Measurements from ENCODE around the gene THSD1. TPM values are rescaled to one million over a fixed set of nuclear protein-coding genes. Genes with fewer than 3 reads are reported as not detected.
"Not testable (repeated sequence)": the region's sequence is repeated elsewhere in the genome, so short reads cannot be mapped to it uniquely, and the experiment has no call there.

Gene THSD1
- total RNA-seq, 5 donors from 2014 or later (not counting 1 experiment from before 2014, with no cell fraction given), result 0.26 to 0.63 (median 0.47) TPM

GRCh38 chr13:52374873-52375411, 31.0 kb downstream of the THSD1 start:
- H3K36me3 ChIP-seq (ENCODE audit: control insufficient read depth in 2 of 2, extremely low read depth in 1 of 2, insufficient read depth in 1 of 2, low read length in 1 of 2), result peaks cover 0 to 7% of the 10 kb centered on the region in 2 donors
- CTCF ChIA-PET, result interaction anchor here in 1 of 2 donors (1.1 kb wide), 1 partner anchor 32 kb away, joined by 3 read pairs; no protein-coding TSS in a partner anchor
- Mint-ChIP-seq H3K9me3 (no peaks in the 10 kb centered on the region), H3K27ac (no peak overlapping the region), H3K27me3 (no peaks in the 10 kb centered on the region), H3K36me3 (peaks cover 4% of the 10 kb centered on the region), H3K4me3 (no peak overlapping the region), H3K4me1 (no peaks in the 10 kb centered on the region)
- no peaks in the 10 kb centered on the region for H3K9me3 ChIP-seq
- POLR2A ChIA-PET, result no interaction called here
- DNase-seq (no peak), ATAC-seq (replicated peaks in 1 of 4) (no peak)
- H3K27me3 ChIP-seq (replicated peaks in 1 of 2; ENCODE audit: control insufficient read depth in 2 of 2, extremely low read depth in 1 of 2, insufficient read depth in 2 of 2, low read length in 1 of 2), result no peaks in the 10 kb centered on the region
- no peaks in the 10 kb centered on the region for H3K4me1 ChIP-seq (ENCODE audit: control insufficient read depth in 1 of 2, extremely low read depth in 1 of 2, insufficient read depth in 2 of 2, low read length in 2 of 2)
- H3K27ac ChIP-seq (ENCODE audit: low read length), result no peak overlapping the region
- H3K4me3 ChIP-seq (ENCODE audit: control insufficient read depth in 1 of 2, extremely low read depth in 1 of 2, low read length in 1 of 2), result no peak overlapping the region
- WGBS (ENCODE audit: insufficient coverage), result 80% methylated on average over 1 of the region's 1 CpG

DNA sequence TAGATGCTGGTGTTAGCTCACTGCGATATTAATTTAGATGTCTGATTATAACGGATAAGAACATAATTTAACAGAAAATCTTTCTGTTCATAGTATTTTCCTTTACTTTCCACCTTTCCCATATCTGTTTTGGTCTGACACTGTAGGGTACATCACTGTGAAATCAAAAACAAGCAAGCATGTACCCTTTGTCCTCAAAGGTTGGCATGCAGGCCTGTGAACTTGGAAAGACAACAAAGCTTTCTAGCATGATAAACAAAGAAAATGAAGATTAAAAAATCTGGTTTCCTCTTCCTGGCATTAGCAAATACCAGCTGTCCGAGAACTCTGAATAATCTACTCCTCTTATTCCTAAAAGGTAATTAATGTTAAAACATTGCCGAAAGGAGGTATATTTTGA, 31.6 kb downstream of the THSD1 start:
- no peaks in the 10 kb centered on the region for H3K4me1 ChIP-seq (ENCODE audit: control insufficient read depth in 1 of 2, extremely low read depth in 1 of 2, insufficient read depth in 2 of 2, low read length in 2 of 2)
- no CpG with 5 or more reads among the region's 4 CpGs for WGBS (ENCODE audit: insufficient coverage)
- no peak overlapping the region for H3K27ac ChIP-seq (ENCODE audit: low read length)
- Mint-ChIP-seq H3K9me3 (no peaks in the 10 kb centered on the region), H3K27me3 (no peaks in the 10 kb centered on the region), H3K4me1 (no peaks in the 10 kb centered on the region), H3K4me3 (no peak overlapping the region), H3K36me3 (peaks cover 4% of the 10 kb centered on the region), H3K27ac (no peak overlapping the region)
- H3K27me3 ChIP-seq (replicated peaks in 1 of 2; ENCODE audit: control insufficient read depth in 2 of 2, extremely low read depth in 1 of 2, insufficient read depth in 2 of 2, low read length in 1 of 2), result no peaks in the 10 kb centered on the region
- ChIA-PET CTCF (no interaction called here), POLR2A (no interaction called here)
- DNase-seq (no peak), ATAC-seq (replicated peaks in 1 of 4) (no peak)
- H3K36me3 ChIP-seq (ENCODE audit: control insufficient read depth in 2 of 2, extremely low read depth in 1 of 2, insufficient read depth in 1 of 2, low read length in 1 of 2), result peaks cover 0 to 7% of the 10 kb centered on the region in 2 donors
- no peak overlapping the region for H3K4me3 ChIP-seq (ENCODE audit: control insufficient read depth in 1 of 2, extremely low read depth in 1 of 2, low read length in 1 of 2)
- no peaks in the 10 kb centered on the region for H3K9me3 ChIP-seq

- H3K4me1 Mint-ChIP-seq; H3K9me3 ChIP-seq; DNase-seq; H3K4me1 ChIP-seq (ENCODE audit: control insufficient read depth in 1 of 2, extremely low read depth in 1 of 2, insufficient read depth in 2 of 2, low read length in 2 of 2); H3K4me3 ChIP-seq (ENCODE audit: control insufficient read depth in 1 of 2, extremely low read depth in 1 of 2, low read length in 1 of 2); H3K27ac Mint-ChIP-seq; H3K9me3 Mint-ChIP-seq; H3K4me3 Mint-ChIP-seq; H3K27ac ChIP-seq (ENCODE audit: low read length); H3K36me3 ChIP-seq (ENCODE audit: control insufficient read depth in 2 of 2, extremely low read depth in 1 of 2, insufficient read depth in 1 of 2, low read length in 1 of 2); H3K36me3 Mint-ChIP-seq; H3K27me3 Mint-ChIP-seq; H3K27me3 ChIP-seq (replicated peaks in 1 of 2; ENCODE audit: control insufficient read depth in 2 of 2, extremely low read depth in 1 of 2, insufficient read depth in 2 of 2, low read length in 1 of 2); CTCF ChIA-PET; ATAC-seq (replicated peaks in 1 of 4): not testable (repeated sequence)
- WGBS (ENCODE audit: insufficient coverage), result no CpG with 5 or more reads among the region's 1 CpG
- POLR2A ChIA-PET, result interaction anchor here in 1 of 2 donors (0.6 kb wide), 1 partner anchor 1041 kb away, joined by 3 read pairs; no protein-coding TSS in a partner anchor
Measured at GRCh38 chr13:52373277-52373676, 32.7 kb downstream of the THSD1 start.

GRCh38 chr13:52371736-52372247, 34.2 kb downstream of the THSD1 start:
- no CpG with 5 or more reads among the region's 3 CpGs for WGBS (ENCODE audit: insufficient coverage)
- Histone ChIP-seq H3K36me3 (ENCODE audit: control insufficient read depth in 2 of 2, extremely low read depth in 1 of 2, insufficient read depth in 1 of 2, low read length in 1 of 2) (no peaks in the 10 kb centered on the region), H3K27ac (ENCODE audit: low read length) (no peak overlapping the region), H3K4me1 (ENCODE audit: control insufficient read depth in 1 of 2, extremely low read depth in 1 of 2, insufficient read depth in 2 of 2, low read length in 2 of 2) (no peaks in the 10 kb centered on the region), H3K27me3 (replicated peaks in 1 of 2; ENCODE audit: control insufficient read depth in 2 of 2, extremely low read depth in 1 of 2, insufficient read depth in 2 of 2, low read length in 1 of 2) (no peaks in the 10 kb centered on the region), H3K4me3 (ENCODE audit: control insufficient read depth in 1 of 2, extremely low read depth in 1 of 2, low read length in 1 of 2) (no peak overlapping the region), H3K9me3 (no peaks in the 10 kb centered on the region)
- no peaks in the 10 kb centered on the region for H3K9me3 Mint-ChIP-seq
- DNase-seq (no peak), ATAC-seq (replicated peaks in 1 of 4) (no peak)
- no peaks in the 10 kb centered on the region for H3K27me3 Mint-ChIP-seq
- no peak overlapping the region for H3K27ac Mint-ChIP-seq
- H3K4me1 Mint-ChIP-seq, result no peaks in the 10 kb centered on the region
- H3K36me3 Mint-ChIP-seq, result no peaks in the 10 kb centered on the region
- H3K4me3 Mint-ChIP-seq, result no peak overlapping the region
- CTCF ChIA-PET, result interaction anchor here (0.6 to 0.7 kb wide), 2 partner anchors 12 to 39 kb away, joined by 4 to 13 read pairs; no protein-coding TSS in a partner anchor
- POLR2A ChIA-PET, result no interaction called here

GRCh38 chr13:52366291-52366690, 39.7 kb downstream of the THSD1 start:
- Histone ChIP-seq H3K36me3 (ENCODE audit: control insufficient read depth in 2 of 2, extremely low read depth in 1 of 2, insufficient read depth in 1 of 2, low read length in 1 of 2) (no peaks in the 10 kb centered on the region), H3K9me3 (no peaks in the 10 kb centered on the region), H3K27me3 (replicated peaks in 1 of 2; ENCODE audit: control insufficient read depth in 2 of 2, extremely low read depth in 1 of 2, insufficient read depth in 2 of 2, low read length in 1 of 2) (no peaks in the 10 kb centered on the region), H3K4me3 (ENCODE audit: control insufficient read depth in 1 of 2, extremely low read depth in 1 of 2, low read length in 1 of 2) (no peak overlapping the region), H3K4me1 (ENCODE audit: control insufficient read depth in 1 of 2, extremely low read depth in 1 of 2, insufficient read depth in 2 of 2, low read length in 2 of 2) (no peaks in the 10 kb centered on the region), H3K27ac (ENCODE audit: low read length) (no peak overlapping the region)
- no peak for ATAC-seq (replicated peaks in 1 of 4)
- Mint-ChIP-seq H3K4me3 (no peak overlapping the region), H3K4me1 (no peaks in the 10 kb centered on the region), H3K9me3 (no peaks in the 10 kb centered on the region), H3K27ac (no peak overlapping the region), H3K36me3 (no peaks in the 10 kb centered on the region), H3K27me3 (peaks cover 5% of the 10 kb centered on the region in 2 donors)
- CTCF ChIA-PET, result no interaction called here
- POLR2A ChIA-PET, result no interaction called here
- DNase-seq, result no peak
- WGBS (ENCODE audit: insufficient coverage), result no CpG with 5 or more reads among the region's 4 CpGs

DNA sequence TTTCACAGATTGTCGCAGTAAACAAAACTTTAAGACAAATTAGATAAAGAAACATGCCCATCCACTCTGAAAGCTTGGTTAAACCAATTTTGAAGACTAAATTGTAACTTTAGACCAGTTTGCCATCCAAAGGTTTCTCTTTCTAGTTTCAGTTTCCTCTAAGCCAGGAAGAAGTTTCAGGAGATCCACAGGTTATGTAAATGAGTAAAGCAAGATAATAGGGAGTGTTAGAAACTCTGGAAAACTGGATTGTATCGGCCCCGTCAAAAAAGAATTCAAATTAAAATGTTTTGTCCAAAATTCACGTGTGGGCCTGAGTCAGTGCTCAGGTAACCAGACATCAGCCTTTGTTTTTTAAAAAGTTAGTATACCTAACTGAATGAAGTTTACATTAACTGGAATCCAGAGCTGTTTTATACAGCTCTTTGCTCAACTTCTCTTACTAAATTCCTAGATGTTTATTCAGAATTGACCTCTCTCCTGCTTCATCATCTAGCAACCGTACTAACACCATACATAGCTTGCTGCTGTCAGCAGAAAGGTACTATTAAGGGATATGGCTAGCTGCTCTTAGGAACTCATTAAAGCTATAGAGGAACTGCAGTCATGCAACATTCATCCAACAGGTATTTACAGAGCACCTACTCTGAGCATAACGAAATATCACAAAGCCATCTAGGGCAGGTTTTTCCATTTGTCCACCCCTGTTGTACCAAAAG, 43.6 kb downstream of the THSD1 start:
- no CpG with 5 or more reads among the region's 6 CpGs for WGBS (ENCODE audit: insufficient coverage)
- H3K9me3 ChIP-seq, result not testable (repeated sequence)

More for the DNA sequence above, 43.6 kb downstream of the THSD1 start:
- H3K27ac Mint-ChIP-seq; H3K36me3 ChIP-seq (ENCODE audit: control insufficient read depth in 2 of 2, extremely low read depth in 1 of 2, insufficient read depth in 1 of 2, low read length in 1 of 2); POLR2A ChIA-PET; DNase-seq; H3K4me1 Mint-ChIP-seq; H3K4me3 ChIP-seq (ENCODE audit: control insufficient read depth in 1 of 2, extremely low read depth in 1 of 2, low read length in 1 of 2); H3K27me3 ChIP-seq (replicated peaks in 1 of 2; ENCODE audit: control insufficient read depth in 2 of 2, extremely low read depth in 1 of 2, insufficient read depth in 2 of 2, low read length in 1 of 2); H3K4me1 ChIP-seq (ENCODE audit: control insufficient read depth in 1 of 2, extremely low read depth in 1 of 2, insufficient read depth in 2 of 2, low read length in 2 of 2); H3K36me3 Mint-ChIP-seq; H3K4me3 Mint-ChIP-seq; H3K9me3 Mint-ChIP-seq; CTCF ChIA-PET; ATAC-seq (replicated peaks in 1 of 4); H3K27ac ChIP-seq (ENCODE audit: low read length): not testable (repeated sequence)
- H3K27me3 Mint-ChIP-seq, result peaks cover 8 to 13% of the 10 kb centered on the region in 2 donors

All from T-cell (primary cell).